Urinary bladder (tissue), 4 donors: ENCODE measurements around the gene ATG9A. TPM values are rescaled to one million over a fixed set of nuclear protein-coding genes. Genes with fewer than 3 reads are reported as not detected.

Experiments
- DNase-seq: peaks from one replicate; pipeline ENCODE4 v3.0.0-alpha.2; 2015; ENCODE audit errors: extremely low spot score
- H3K27ac ChIP-seq: one replicate; pipeline ENCODE4 v1.5.1; 2013; ENCODE audit warnings: low read depth, mild to moderate bottlenecking, moderate library complexity
- H3K36me3 ChIP-seq: one replicate; pipeline ENCODE4 v1.6.1; 2013; ENCODE audit warnings: mild to moderate bottlenecking, moderate library complexity; ENCODE audit not compliant: insufficient read depth
- H3K4me1 ChIP-seq: one replicate; pipeline ENCODE4 v1.6.1; 2013; ENCODE audit warnings: mild to moderate bottlenecking, moderate library complexity; ENCODE audit not compliant: insufficient read depth
- H3K4me3 ChIP-seq: one replicate; pipeline ENCODE4 v1.5.1; 2013; ENCODE audit warnings: low read depth, low read length
- WGBS: extraction: QIAGEN DNeasy Blood & Tissue Kit; methylation state at CpG from one replicate; pipeline ENCODE4 v1.1.7; 2013; 5-methylcytosine and 5-hydroxymethylcytosine counted together
- polyA plus RNA-seq: library from polyadenylated mRNA; stranded (reverse); fragments of 200-250 nt; gene quantifications from one replicate; pipeline ENCODE4 v1.2.3, GENCODE V29; 2013
- total RNA-seq: library from RNA; depleted of rRNA; stranded (reverse); fragments of >200 nt; gene quantifications from one replicate; pipeline ENCODE4 v1.2.3, GENCODE V29; 2014
- donor health status: healthy with polysubstance abuse.
- donor health status: healthy.

The ATG9A gene, protein sequence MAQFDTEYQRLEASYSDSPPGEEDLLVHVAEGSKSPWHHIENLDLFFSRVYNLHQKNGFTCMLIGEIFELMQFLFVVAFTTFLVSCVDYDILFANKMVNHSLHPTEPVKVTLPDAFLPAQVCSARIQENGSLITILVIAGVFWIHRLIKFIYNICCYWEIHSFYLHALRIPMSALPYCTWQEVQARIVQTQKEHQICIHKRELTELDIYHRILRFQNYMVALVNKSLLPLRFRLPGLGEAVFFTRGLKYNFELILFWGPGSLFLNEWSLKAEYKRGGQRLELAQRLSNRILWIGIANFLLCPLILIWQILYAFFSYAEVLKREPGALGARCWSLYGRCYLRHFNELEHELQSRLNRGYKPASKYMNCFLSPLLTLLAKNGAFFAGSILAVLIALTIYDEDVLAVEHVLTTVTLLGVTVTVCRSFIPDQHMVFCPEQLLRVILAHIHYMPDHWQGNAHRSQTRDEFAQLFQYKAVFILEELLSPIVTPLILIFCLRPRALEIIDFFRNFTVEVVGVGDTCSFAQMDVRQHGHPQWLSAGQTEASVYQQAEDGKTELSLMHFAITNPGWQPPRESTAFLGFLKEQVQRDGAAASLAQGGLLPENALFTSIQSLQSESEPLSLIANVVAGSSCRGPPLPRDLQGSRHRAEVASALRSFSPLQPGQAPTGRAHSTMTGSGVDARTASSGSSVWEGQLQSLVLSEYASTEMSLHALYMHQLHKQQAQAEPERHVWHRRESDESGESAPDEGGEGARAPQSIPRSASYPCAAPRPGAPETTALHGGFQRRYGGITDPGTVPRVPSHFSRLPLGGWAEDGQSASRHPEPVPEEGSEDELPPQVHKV
- total RNA-seq = 20.7 TPM
- 54.6 TPM for polyA plus RNA-seq

DNA sequence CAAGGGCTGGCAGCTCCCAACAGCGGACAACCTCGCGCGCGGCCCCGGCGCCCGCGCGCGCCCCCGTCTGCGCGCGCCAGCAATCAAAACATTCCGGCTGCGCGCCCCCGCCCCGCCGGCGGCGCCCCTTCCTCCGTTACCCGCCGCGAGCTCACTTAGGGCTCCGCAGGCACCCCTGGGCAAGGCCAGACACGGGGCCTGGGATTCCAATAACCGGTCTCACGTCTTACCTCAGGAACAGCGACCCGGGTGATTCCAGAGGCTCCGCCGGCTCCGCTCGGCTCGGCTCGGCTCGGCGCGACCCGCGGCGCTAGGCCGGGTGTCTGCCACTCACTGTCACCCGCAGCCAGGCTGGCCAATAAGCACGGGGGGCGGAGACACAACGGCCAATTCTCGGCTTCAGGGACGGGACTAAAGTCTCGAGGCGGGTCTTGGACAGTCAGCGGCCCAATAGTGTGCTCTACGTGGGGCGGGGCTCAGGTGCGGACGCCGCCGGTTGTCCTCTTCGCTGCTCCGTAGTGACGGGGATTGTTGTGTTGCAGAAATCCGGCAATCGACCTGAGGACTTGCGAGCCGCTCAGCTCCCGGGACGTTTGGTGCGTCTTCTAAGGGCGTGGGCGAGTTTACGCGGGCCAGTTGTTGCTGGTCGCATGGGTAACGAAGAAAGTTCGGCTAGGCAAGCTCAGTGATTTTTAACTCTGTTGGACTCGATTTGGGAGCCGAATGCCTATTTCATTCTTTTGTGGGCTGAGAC, at the start of gene ATG9A, which contains the start of gene ANKZF1:
TSS of gene ATG9A (minus strand) at position 332 of the 754 bp plus-strand sequence. CDS start 1,612 bp downstream, outside the sequence.
TSS of gene ANKZF1 (plus strand) at position 502 of the 754 bp plus-strand sequence. CDS start 452 bp downstream, outside the sequence.
- Histone ChIP-seq H3K4me3 (peak within 1 kb of the TSS; percentile 90), H3K27ac (peak within 1 kb of the TSS; percentile 91), H3K4me1 (no peaks in the 10 kb centered on the region), H3K36me3 (peaks cover 8% of the 10 kb centered on the region)
- peak; percentile 99 for DNase-seq
- WGBS = under 1% methylated on average over 80 of the region's 80 CpGs

DNA sequence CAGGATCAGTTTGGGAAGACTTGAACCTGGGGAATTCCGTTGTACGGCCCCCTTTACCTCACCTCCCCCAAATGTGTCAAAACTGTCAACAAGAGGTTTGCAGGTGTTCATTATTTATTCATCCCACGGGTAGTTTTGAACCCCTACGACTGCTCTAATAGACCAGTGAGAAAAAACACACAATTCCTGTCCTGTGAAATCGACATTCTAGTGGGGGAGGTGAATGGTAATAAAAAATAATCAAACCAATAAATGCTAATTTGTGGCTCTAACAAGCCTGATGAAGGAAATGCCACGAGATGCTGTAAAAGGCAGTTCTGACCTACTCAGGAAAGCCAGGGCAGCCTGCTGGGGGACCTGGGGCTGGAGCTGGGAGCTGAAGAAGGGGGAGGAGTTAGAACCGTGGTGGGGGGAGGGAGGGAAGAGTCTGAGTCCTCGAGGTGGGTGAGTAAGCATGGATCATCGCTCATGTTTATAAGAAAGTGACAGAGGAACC, 49.3 kb upstream of the ATG9A start:
- Histone ChIP-seq H3K4me3 (peak overlapping the region; percentile 12), H3K4me1 (no peaks in the 10 kb centered on the region), H3K27ac (peak overlapping the region; percentile 84), H3K36me3 (peaks cover 4% of the 10 kb centered on the region)
- DNase-seq = no peak
- 13% methylated on average over 9 of the region's 9 CpGs for WGBS

DNA sequence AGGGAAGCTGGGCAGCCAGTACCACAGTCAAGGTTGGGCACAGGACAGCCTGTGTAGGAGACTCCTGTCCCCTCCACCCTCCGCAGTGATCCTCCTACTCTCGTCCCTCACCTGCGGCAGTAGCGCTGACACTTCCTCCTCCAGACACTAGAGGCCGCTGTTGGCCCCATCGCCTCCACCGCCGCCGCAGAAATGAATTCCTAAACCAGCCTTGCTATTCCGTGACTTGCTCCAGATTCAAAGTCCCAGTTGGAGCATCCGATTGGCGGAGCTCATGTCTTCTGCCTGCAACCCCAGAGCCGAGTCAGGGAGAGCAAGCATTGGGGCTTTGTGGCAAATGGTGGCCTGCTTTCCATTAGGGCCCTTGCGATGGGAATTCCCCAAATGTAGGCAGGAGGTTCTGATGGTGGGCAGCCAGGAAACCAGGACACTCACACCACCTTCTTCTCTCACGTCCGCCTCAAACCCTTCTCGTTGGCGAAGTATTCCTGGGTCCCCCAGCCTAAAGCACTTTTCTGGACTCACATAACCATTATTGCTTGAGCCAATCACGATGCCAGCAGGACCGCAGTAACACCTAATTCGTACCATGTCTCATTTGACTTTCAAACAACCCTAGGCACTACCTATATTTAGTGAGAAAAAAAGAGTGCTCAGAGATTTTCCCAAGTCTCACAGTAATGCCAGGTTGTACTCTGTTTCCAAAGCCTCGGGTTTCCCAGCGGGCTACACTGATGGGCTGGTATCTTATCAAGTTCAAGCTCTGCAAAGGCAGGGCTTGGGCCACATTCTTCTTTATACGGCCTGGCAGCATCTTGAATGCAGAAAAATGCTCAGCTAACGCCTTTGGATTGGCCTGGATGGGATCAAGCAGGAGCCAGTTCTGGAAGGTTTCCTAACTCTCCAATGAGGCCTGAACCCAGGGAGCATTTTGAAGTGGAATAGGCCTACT, 48.5 kb upstream of the ATG9A start:
- Histone ChIP-seq H3K4me3 (no peak overlapping the region), H3K27ac (peak overlapping the region; percentile 84), H3K36me3 (peaks cover 4% of the 10 kb centered on the region), H3K4me1 (no peaks in the 10 kb centered on the region)
- WGBS = 23% methylated on average over 25 of the region's 25 CpGs
- peak; percentile 63 for DNase-seq

DNA sequence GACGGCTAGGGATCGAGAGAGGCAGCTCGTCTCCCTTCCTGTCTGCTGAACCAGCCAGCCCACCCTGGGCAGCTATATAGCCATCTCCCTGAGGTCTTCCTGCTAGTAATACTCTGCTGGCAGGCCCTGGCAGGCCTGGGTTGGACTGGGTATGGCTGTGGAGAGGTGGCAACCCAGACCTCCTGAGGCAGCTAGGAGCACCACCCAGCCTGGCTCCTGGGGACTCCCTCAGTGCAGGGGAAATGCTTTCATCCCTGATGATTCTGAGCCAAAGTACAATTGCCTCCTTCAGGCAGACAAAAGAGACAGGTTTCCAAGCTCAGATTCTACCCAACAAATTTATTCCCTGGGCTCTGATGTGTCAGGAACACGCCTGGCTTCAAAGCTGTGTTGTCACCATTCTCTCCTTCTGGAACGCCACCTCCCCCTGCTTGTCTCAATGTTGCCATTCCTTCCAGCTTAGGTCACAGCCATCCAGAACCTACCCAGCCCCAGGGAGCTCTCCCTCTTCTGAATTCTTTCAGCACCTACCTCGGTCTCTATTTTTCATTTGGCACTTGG, 45.0 kb upstream of the ATG9A start:
- H3K27ac ChIP-seq = no peak overlapping the region
- no peak overlapping the region for H3K4me3 ChIP-seq
- WGBS = 29% methylated on average over 6 of the region's 6 CpGs
- no peaks in the 10 kb centered on the region for H3K4me1 ChIP-seq
- H3K36me3 ChIP-seq = no peaks in the 10 kb centered on the region
- no peak for DNase-seq

DNA sequence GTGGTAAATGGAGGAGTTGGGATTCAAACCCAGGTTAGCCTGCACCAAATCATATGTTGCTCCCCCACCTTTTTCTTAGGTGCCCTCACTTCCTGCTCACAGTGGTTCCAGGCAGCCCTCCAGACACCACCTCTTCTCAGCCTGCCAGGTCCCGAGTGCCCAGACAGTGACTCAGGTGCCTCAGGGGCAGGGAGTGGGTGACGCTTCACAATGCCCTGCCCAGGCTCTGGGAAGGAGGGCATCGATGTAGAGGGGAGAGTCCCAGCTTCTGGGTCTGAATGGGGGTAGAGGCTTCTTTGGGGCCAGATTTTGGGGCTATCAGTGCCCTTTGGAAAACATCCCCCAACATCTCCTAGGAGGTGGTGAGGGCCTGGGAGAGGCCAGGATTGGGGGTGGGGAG, 44.5 kb upstream of the ATG9A start:
- no peak overlapping the region for H3K27ac ChIP-seq
- H3K4me3 ChIP-seq = no peak overlapping the region
- H3K4me1 ChIP-seq = no peaks in the 10 kb centered on the region
- H3K36me3 ChIP-seq = no peaks in the 10 kb centered on the region
- 69% methylated on average over 3 of the region's 3 CpGs for WGBS
- DNase-seq = no peak

DNA sequence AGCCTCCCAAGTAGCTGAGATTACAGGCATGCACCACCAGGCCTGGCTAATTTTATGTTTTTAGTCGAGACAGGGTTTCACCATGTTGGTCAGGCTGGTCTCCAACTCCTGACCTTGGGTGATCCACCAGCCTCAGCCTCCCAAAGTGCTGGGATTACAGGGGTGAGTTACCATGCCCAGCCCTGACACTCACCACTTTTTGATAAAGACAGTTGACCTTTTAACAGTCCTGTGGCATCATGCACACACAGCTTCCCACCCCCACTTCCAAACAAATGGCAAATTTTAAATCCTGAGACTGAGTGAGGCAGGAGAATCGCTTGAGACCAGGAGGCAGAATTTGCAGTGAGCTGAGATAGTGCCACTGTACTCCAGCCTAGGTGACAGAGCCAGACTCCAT, 43.6 kb upstream of the ATG9A start:
- Histone ChIP-seq H3K4me1 (no peaks in the 10 kb centered on the region), H3K4me3 (no peak overlapping the region), H3K36me3 (no peaks in the 10 kb centered on the region), H3K27ac (no peak overlapping the region)
- 72% methylated on average over 2 of the region's 2 CpGs for WGBS
- no peak for DNase-seq

DNA sequence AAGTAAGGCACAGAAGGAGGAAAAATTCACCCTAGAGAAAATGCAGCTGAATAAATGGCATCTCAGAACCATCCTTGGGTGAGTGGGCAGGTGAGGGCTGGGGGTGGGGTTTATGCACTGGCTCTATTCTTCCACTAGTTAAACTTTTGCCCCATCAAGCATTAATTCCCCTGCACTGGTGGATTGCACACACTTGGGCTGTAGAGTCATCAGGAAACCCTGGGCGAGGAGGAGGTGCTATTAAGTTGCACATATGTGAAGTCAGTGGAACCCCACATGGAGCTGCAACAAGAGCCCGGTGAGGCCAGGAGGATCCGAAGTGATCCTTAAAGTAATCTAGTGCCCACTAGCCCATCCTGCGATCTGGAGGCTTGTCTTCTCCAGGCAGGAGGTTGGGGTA, 42.9 kb upstream of the ATG9A start:
- no peak for DNase-seq
- 82% methylated on average over 4 of the region's 4 CpGs for WGBS

DNA sequence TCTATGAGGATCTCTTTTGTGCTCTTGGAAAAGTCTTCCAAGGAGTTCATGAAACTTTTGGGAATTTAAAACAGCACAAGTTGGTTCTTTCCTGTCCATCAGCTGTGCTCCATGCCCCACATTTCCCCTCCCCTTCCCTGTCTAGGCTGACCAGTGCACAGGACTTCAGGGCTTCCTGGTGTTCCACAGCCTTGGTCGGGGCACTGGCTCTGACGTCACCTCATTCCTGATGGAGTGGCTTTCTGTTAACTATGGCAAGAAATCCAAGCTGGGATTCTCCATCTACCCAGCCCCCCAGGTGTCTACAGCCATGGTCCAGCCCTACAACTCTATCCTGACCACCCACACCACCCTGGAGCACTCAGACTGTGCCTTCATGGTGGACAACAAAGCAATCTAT, 41.6 kb upstream of the ATG9A start:
- Histone ChIP-seq H3K36me3 (no peaks in the 10 kb centered on the region), H3K4me1 (no peaks in the 10 kb centered on the region), H3K27ac (no peak overlapping the region), H3K4me3 (no peak overlapping the region)
- DNase-seq = no peak
- 82% methylated on average over 2 of the region's 2 CpGs for WGBS

More for the DNA sequence above, 42.9 kb upstream of the ATG9A start:
- H3K4me3 ChIP-seq = no peak overlapping the region
- no peaks in the 10 kb centered on the region for H3K36me3 ChIP-seq
- no peaks in the 10 kb centered on the region for H3K4me1 ChIP-seq
- H3K27ac ChIP-seq = no peak overlapping the region

GRCh38 chr2:219270055-219270372, 40.6 kb upstream of the ATG9A start:
- Histone ChIP-seq H3K4me3 (no peak overlapping the region), H3K4me1 (no peaks in the 10 kb centered on the region), H3K36me3 (no peaks in the 10 kb centered on the region), H3K27ac (no peak overlapping the region)
- no peak for DNase-seq
- WGBS = 84% methylated on average over 5 of the region's 5 CpGs

DNA sequence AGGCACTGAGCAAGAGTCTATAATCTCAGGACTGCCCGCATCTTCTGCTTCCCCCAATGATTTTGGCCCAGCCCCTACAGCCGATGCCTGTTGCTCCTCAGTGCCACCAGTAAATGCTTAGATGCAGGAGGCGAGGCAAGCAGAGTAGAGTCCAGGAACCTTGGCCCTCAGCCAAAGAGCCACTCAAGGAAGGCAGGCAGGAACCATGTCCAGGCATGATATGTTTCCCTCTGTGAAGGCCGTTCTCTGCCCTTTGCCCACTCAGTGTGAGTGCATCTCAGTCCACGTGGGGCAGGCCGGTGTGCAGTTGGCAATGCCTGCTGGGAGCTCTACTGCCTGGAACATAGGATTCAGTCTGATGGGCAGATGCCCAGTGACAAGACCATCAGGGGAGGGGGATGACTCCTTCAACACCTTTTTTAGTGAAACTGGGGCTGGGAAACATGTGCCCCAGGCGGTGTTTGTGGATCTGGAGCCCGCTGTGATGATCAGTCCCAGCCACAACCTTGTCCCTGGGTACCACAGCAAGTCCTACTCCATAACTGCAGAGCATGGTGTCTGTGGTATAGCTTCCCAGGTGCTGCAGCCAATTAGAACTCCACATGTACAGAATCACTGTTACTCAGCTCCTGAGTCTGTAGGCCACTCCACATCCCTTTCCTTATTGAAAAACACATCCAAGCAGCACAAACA, 40.1 kb upstream of the ATG9A start:
- no peaks in the 10 kb centered on the region for H3K4me1 ChIP-seq
- 53% methylated on average over 8 of the region's 8 CpGs for WGBS
- DNase-seq = no peak
- H3K27ac ChIP-seq = no peak overlapping the region
- no peak overlapping the region for H3K4me3 ChIP-seq
- no peaks in the 10 kb centered on the region for H3K36me3 ChIP-seq

DNA sequence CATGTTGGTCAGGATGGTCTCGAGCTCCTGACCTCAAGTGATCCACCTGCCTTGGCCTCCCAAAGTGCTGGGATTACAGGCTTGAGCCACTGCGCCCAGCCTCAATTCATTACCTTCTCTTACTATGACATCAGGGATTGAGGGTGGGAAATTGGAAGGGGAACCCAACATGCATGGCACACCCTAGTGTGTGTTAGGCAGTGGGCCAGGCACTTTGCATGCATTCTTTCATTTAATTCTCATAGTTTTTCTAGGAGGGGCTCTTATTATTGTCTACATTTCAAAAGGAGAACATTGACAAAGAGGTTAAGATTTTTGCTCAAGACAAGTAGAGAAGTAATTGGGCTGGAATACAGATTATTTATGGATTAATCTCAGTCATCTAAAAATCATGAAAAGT, 38.9 kb upstream of the ATG9A start:
- 85% methylated on average over 2 of the region's 2 CpGs for WGBS
- no peak for DNase-seq
- no peaks in the 10 kb centered on the region for H3K4me1 ChIP-seq
- H3K27ac ChIP-seq = no peak overlapping the region
- no peak overlapping the region for H3K4me3 ChIP-seq
- H3K36me3 ChIP-seq = no peaks in the 10 kb centered on the region

DNA sequence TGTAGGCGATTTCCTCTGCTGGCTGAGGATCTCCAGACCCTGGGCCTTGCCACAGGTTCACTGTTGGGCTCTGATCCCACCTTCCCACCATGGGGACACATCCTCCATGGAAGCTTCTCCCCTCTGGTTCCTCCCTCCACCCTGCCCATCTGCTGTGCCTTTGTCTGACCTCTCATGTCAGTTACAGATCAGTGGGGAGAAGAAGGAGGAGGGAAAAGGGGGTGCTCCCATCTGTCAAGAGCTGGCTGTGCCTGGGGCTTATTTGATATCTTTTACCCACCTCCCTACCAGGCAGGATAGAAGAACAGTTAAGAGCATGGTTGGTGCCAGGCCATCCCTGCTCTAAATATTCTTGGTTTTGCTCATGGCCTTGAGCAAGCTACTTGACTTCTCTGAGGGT, 37.5 kb upstream of the ATG9A start:
- DNase-seq = no peak
- H3K4me1 ChIP-seq = no peaks in the 10 kb centered on the region
- no peak overlapping the region for H3K4me3 ChIP-seq
- 89% methylated on average over 1 of the region's 1 CpG for WGBS
- no peak overlapping the region for H3K27ac ChIP-seq
- H3K36me3 ChIP-seq = no peaks in the 10 kb centered on the region
